H1 (cell line): Measurements from ENCODE around the gene PRC1. TPM values are rescaled to one million over a fixed set of nuclear protein-coding genes. Genes with fewer than 3 reads are reported as not detected.

Experiments used
- CHD1 ChIP-seq: IDR thresholded peaks from 2 replicates; pipeline ENCODE4 v1.6.1; 2012; ENCODE audit warnings: low read depth, low read length, improper control_type of control experiment
- HDAC2 ChIP-seq, 2 experiments: fragments of 300-600 bp in 1 of 2; sonication (generic) in 1 of 2; IDR thresholded peaks; 2 replicates each; pipeline ENCODE4 v1.6.1; 2011 to 2012; ENCODE audit warnings: low read depth in 2 of 2, low read length in 2 of 2, mild to moderate bottlenecking in 2 of 2, moderate library complexity in 2 of 2, borderline replicate concordance in 1 of 2, inconsistent platforms in 1 of 2
- PHF8 ChIP-seq: fragments of 200-600 bp; sonication (generic); conservative IDR thresholded peaks from 2 replicates; pipeline ENCODE4 v1.7.1; 2012; ENCODE audit warnings: low read depth, mild to moderate bottlenecking, inconsistent platforms, low read length, moderate library complexity
- SP1 ChIP-seq: IDR thresholded peaks from 2 replicates; pipeline ENCODE4 v1.6.1; 2011; ENCODE audit warnings: low read depth, low read length
- polyA plus RNA-seq, 7 experiments: library from polyadenylated mRNA; depleted of rRNA in 3 of 7; stranded (reverse) in 5 of 7; unstranded in 2 of 7; fragments of >200 nt in 5 of 7; fragments of 200-250 nt in 2 of 7; gene quantifications; 1 replicate in 5 of 7; 2 replicates in 1 of 7; 4 replicates in 1 of 7; pipeline versions ENCODE4 v1.2.1 to v1.2.3, GENCODE V29; 2011 to 2013; ENCODE audit warnings: missing spikeins in 2 of 7, mixed read lengths in 2 of 7
- total RNA-seq: library from RNA; stranded (reverse); fragmentation: NEBNext Ultra II Directional; extraction: Animal tissue kit (Norgen Biotek cat#: 25700); gene quantifications from 2 replicates; pipeline ENCODE4 v1.2.1, GENCODE V29; 2021

The PRC1 gene
- total and polyA plus RNA-seq, 2 of the 8 experiments (the other 6 are each of a cell fraction or from before 2014, with no cell fraction given) = 90.7 to 181 TPM

DNA sequence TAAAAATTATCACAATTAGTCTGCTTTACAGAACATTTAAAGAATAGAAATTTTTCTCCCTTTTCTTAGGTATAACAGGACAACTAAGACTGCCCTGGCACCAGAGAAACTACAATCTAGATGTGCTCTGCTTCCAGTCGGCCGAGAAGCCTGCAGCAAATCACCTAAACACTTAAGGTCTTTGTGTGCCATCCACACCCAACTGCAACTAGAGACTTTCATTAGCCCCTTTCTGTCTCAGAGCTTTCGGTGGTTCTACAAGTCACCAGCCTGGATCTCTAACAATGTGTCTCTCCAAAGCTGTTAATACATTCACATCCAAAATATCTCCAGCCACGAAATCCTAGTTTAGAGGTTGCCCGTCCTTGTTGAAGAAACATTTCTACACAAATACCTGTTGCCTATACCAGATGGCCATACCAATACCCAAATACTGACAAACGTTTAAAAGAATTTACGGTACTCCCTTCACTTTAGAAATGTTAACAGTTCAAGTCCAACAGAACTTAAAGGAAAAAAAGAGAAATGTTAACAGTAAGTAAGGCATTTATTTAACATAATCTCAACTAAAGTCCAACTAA, 6.7 kb downstream of the PRC1 start (continued):
- TF ChIP-seq CHD1 (no peak), SP1 (no peak), PHF8 (no peak), HDAC2 (IDR thresholded peaks at IDR 0.05; ENCODE audit: borderline replicate concordance in 1 of 2, low read depth in 2 of 2, low read length in 2 of 2) (no peak)
